PFSK-1 (cell line): Measurements from ENCODE around the gene WDR70.

Experiments
- FOXP2 ChIP-seq: optimal IDR thresholded peaks from 2 replicates; pipeline ENCODE3; 2011; ENCODE audit warnings: borderline replicate concordance, control low read depth, inconsistent platforms; ENCODE audit not compliant: insufficient read depth; ENCODE audit errors: extremely low read length, extremely low read depth
- POLR2AphosphoS5 ChIP-seq: IDR thresholded peaks from 2 replicates; pipeline ENCODE4 v1.6.1; 2012; ENCODE audit warnings: low read depth, mild to moderate bottlenecking, control low read depth, low read length, moderate library complexity
- SIN3A ChIP-seq: IDR thresholded peaks from 2 replicates; pipeline ENCODE4 v1.6.1; 2012; ENCODE audit warnings: mild to moderate bottlenecking, low read length, moderate library complexity, borderline replicate concordance; ENCODE audit not compliant: insufficient read depth
- TAF1 ChIP-seq: IDR thresholded peaks from 2 replicates; pipeline ENCODE4 v1.6.1; 2012; ENCODE audit warnings: low read length, control low read depth, borderline replicate concordance; ENCODE audit not compliant: insufficient read depth
- TF ChIP-seq, protein P1 (sequence below), 2 experiments: IDR thresholded peaks; 2 replicates each; pipeline versions ENCODE4 v1.6.1 to v1.8.0; 2011 to 2012; ENCODE audit warnings: low read depth in 2 of 2, low read length in 2 of 2, control low read depth in 1 of 2, inconsistent platforms in 1 of 2, mild to moderate bottlenecking in 1 of 2, moderate library complexity in 1 of 2; ENCODE audit not compliant: insufficient read depth in 1 of 2

Gene WDR70

DNA sequence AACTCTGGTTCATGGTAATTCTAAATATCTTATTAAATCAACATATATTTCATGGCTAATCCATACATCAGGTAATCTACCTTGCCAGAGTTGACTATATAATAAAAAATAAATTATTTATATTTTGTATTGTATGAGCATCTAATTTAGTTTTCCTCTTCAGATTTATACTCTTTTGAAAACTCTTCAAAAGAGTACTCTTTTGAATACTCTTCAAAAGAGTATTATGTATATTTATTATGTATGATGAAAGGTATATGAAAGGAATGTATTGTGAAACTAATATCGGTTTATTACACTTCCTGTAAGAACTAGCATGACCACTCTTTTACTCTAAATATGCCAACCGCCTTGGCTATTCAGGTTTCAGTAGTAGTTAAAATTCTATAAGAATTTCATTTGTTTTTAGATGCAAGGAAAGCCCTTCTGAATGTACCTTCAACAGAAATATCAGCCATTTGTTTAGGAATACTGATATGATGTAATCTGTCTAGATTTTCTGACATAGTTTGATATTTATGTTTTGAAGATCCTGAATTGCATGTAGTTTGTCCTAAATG lies 178.7 kb downstream of the WDR70 start:
- TF ChIP-seq SIN3A, result no peak
- no peak for TF ChIP-seq POLR2AphosphoS5
- TF ChIP-seq, protein P1, sequence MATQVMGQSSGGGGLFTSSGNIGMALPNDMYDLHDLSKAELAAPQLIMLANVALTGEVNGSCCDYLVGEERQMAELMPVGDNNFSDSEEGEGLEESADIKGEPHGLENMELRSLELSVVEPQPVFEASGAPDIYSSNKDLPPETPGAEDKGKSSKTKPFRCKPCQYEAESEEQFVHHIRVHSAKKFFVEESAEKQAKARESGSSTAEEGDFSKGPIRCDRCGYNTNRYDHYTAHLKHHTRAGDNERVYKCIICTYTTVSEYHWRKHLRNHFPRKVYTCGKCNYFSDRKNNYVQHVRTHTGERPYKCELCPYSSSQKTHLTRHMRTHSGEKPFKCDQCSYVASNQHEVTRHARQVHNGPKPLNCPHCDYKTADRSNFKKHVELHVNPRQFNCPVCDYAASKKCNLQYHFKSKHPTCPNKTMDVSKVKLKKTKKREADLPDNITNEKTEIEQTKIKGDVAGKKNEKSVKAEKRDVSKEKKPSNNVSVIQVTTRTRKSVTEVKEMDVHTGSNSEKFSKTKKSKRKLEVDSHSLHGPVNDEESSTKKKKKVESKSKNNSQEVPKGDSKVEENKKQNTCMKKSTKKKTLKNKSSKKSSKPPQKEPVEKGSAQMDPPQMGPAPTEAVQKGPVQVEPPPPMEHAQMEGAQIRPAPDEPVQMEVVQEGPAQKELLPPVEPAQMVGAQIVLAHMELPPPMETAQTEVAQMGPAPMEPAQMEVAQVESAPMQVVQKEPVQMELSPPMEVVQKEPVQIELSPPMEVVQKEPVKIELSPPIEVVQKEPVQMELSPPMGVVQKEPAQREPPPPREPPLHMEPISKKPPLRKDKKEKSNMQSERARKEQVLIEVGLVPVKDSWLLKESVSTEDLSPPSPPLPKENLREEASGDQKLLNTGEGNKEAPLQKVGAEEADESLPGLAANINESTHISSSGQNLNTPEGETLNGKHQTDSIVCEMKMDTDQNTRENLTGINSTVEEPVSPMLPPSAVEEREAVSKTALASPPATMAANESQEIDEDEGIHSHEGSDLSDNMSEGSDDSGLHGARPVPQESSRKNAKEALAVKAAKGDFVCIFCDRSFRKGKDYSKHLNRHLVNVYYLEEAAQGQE (IDR thresholded peaks at IDR 0.05; ENCODE audit: insufficient read depth in 1 of 2, low read depth in 2 of 2, low read length in 2 of 2), result no peak
- TF ChIP-seq TAF1, result no peak
- no peak for TF ChIP-seq FOXP2

GRCh38 chr5:37565062-37565670 lies 186.0 kb downstream of the WDR70 start:
- TF ChIP-seq, protein P1 (IDR thresholded peaks at IDR 0.05; ENCODE audit: insufficient read depth in 1 of 2, low read depth in 2 of 2, low read length in 2 of 2), result no peak

- TF ChIP-seq SIN3A (no peak), POLR2AphosphoS5 (no peak), FOXP2 (no peak), TAF1 (no peak)
- TF ChIP-seq, protein P1 (IDR thresholded peaks at IDR 0.05; ENCODE audit: insufficient read depth in 1 of 2, low read depth in 2 of 2, low read length in 2 of 2), result no peak
Measured at GRCh38 chr5:37567566-37567965, 188.4 kb downstream of the WDR70 start.

GRCh38 chr5:37568018-37568753 lies 189.1 kb downstream of the WDR70 start:
- no peak for TF ChIP-seq SIN3A
- TF ChIP-seq POLR2AphosphoS5, result no peak
- no peak for TF ChIP-seq FOXP2
- no peak for TF ChIP-seq TAF1
- TF ChIP-seq, protein P1 (IDR thresholded peaks at IDR 0.05; ENCODE audit: insufficient read depth in 1 of 2, low read depth in 2 of 2, low read length in 2 of 2), result no peak

DNA sequence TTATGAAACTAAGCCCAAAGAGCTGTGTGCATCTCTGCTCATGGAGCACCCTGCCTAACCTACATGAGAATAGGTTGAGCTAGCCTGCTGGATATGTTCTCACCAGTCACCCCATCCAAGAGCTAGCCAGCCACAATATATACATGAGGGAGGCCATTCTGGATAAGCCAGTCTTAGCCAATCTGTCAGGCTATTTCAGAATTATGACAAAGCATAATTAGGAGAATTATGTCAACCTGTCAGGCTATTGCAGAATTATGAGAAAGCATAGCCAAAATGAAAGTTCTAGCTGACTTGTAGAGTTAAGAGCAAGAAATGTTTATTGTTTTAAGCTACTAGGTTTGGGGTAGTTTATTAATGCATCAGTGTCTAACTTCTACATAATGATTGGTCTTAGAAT lies 189.8 kb downstream of the WDR70 start:
- TF ChIP-seq, protein P1 (IDR thresholded peaks at IDR 0.05; ENCODE audit: insufficient read depth in 1 of 2, low read depth in 2 of 2, low read length in 2 of 2), result no peak
- TF ChIP-seq FOXP2 (no peak), POLR2AphosphoS5 (no peak)
